Measurements from ENCODE around the gene BTK.

BTK gene

GRCh38 chrX:101385795-101386541, at the start of gene BTK:
BTK (minus strand) TSS chrX:101386191; CDS start chrX:101375284, 10,907 bp downstream.
- DNase-seq, result peak; percentile 87

- peak; percentile 31 for DNase-seq
These were observed 44.6 kb upstream of the BTK start for GRCh38 chrX:101430457-101431078.

- DNase-seq, result no peak
These were observed 43.9 kb upstream of the BTK start for GRCh38 chrX:101429934-101430333.

- no peak for DNase-seq
These were observed 42.0 kb upstream of the BTK start for GRCh38 chrX:101427954-101428353.

- no peak for DNase-seq
These were observed 33.5 kb upstream of the BTK start for GRCh38 chrX:101419489-101419888.

- peak; percentile 21 for DNase-seq
These were observed 32.2 kb upstream of the BTK start for GRCh38 chrX:101417981-101418841.

GRCh38 chrX:101417190-101417589, 31.2 kb upstream of the BTK start:
- DNase-seq, result no peak

GRCh38 chrX:101416691-101417090, 30.7 kb upstream of the BTK start:
- DNase-seq, result no peak

GRCh38 chrX:101415180-101416145, 29.5 kb upstream of the BTK start:
- DNase-seq, result peak; percentile 54

GRCh38 chrX:101411984-101412383, 26.0 kb upstream of the BTK start:
- peak; percentile 75 for DNase-seq

GRCh38 chrX:101410461-101410860, 24.5 kb upstream of the BTK start:
- no peak for DNase-seq

GRCh38 chrX:101409043-101409442, 23.1 kb upstream of the BTK start:
- DNase-seq, result no peak

- DNase-seq, result no peak
These were observed 22.5 kb upstream of the BTK start for GRCh38 chrX:101408532-101408841.

- DNase-seq, result peak; percentile 99
These were observed 21.9 kb upstream of the BTK start, which contains the start of the genes GLA and HNRNPH2 for GRCh38 chrX:101407748-101408531. GLA (minus strand) TSS chrX:101407925; CDS start chrX:101407903, 22 bp downstream. HNRNPH2 (plus strand) TSS chrX:101408222; CDS start chrX:101411989, 3,767 bp downstream.

GRCh38 chrX:101407167-101407747, 21.3 kb upstream of the BTK start:
- DNase-seq, result peak; percentile 44

- no peak for DNase-seq
These were observed 13.8 kb upstream of the BTK start for GRCh38 chrX:101399825-101400224.

GRCh38 chrX:101398694-101399093, 12.7 kb upstream of the BTK start:
- DNase-seq, result no peak

- no peak for DNase-seq
These were observed 11.8 kb upstream of the BTK start for GRCh38 chrX:101397779-101398178.

GRCh38 chrX:101395789-101396188, 9.8 kb upstream of the BTK start:
- peak; percentile 77 for DNase-seq

- no peak for DNase-seq
These were observed 8.4 kb upstream of the BTK start for GRCh38 chrX:101394372-101394771.

All from MV-4-11 (cell line).